Hindlimb muscle (tissue), 1 donor: ENCODE data around the gene DAPK1. TPM values are rescaled to one million over a fixed set of nuclear protein-coding genes. Genes with fewer than 3 reads are reported as not detected.

Experiments used
- DNase-seq: peaks from one replicate; pipeline ENCODE4 v3.0.0-alpha.2; 2013
- polyA plus RNA-seq: library from polyadenylated mRNA; unstranded; fragments of 120-200 nt; gene quantifications from one replicate; pipeline ENCODE4 v1.2.1, GENCODE V29; 2013; ENCODE audit not compliant: insufficient read length

Gene DAPK1
- polyA plus RNA-seq, 1 donor: 25.5 TPM

GRCh38 chr9:87517732-87518131 is 20.1 kb downstream of the DAPK1 start:
- DNase-seq: no peak

- no peak for DNase-seq
These were observed 21.2 kb downstream of the DAPK1 start for GRCh38 chr9:87518702-87519335.

GRCh38 chr9:87519461-87519860 is 21.8 kb downstream of the DAPK1 start:
- no peak for DNase-seq

GRCh38 chr9:87520172-87520683 is 22.6 kb downstream of the DAPK1 start:
- DNase-seq: no peak

- no peak for DNase-seq
These were observed 24.2 kb downstream of the DAPK1 start for GRCh38 chr9:87521834-87522233.

GRCh38 chr9:87524061-87524460 is 26.4 kb downstream of the DAPK1 start:
- no peak for DNase-seq

GRCh38 chr9:87525546-87526303 is 28.1 kb downstream of the DAPK1 start:
- no peak for DNase-seq

GRCh38 chr9:87527211-87527916 is 29.7 kb downstream of the DAPK1 start:
- DNase-seq: no peak

- no peak for DNase-seq
These were observed 31.3 kb downstream of the DAPK1 start for GRCh38 chr9:87528969-87529368.

GRCh38 chr9:87529671-87530070 is 32.0 kb downstream of the DAPK1 start:
- no peak for DNase-seq

- DNase-seq: no peak
These were observed 33.0 kb downstream of the DAPK1 start for GRCh38 chr9:87530716-87531115.

- DNase-seq: no peak
These were observed 34.0 kb downstream of the DAPK1 start for GRCh38 chr9:87531370-87532295.

- no peak for DNase-seq
These were observed 35.6 kb downstream of the DAPK1 start for GRCh38 chr9:87533271-87533670.

GRCh38 chr9:87534036-87534435 is 36.4 kb downstream of the DAPK1 start:
- DNase-seq: no peak

GRCh38 chr9:87534957-87535356 is 37.3 kb downstream of the DAPK1 start:
- DNase-seq: no peak

GRCh38 chr9:87535817-87536539 is 38.3 kb downstream of the DAPK1 start:
- no peak for DNase-seq

GRCh38 chr9:87537625-87538024 is 40.0 kb downstream of the DAPK1 start:
- DNase-seq: no peak

GRCh38 chr9:87540444-87541105 is 42.9 kb downstream of the DAPK1 start:
- DNase-seq: no peak

GRCh38 chr9:87541663-87542062 is 44.0 kb downstream of the DAPK1 start:
- no peak for DNase-seq

- DNase-seq: no peak
These were observed 44.5 kb downstream of the DAPK1 start for GRCh38 chr9:87542141-87542540.

GRCh38 chr9:87543251-87543650 is 45.6 kb downstream of the DAPK1 start:
- no peak for DNase-seq
